IMR-90 (cell line): ENCODE results near the gene GPC2. TPM values are rescaled to one million over a fixed set of nuclear protein-coding genes. Genes with fewer than 3 reads are reported as not detected.

Experiments used
- ATAC-seq: fragments of 200-7000 bp; cut with Tn5 transposase; 2 replicates; pipeline ENCODE4 v1.9.1; 2020; ENCODE audit warnings: low read depth, mild to moderate bottlenecking, moderate library complexity
- BruUV-seq: library from RNA; stranded (reverse); fragments of 400-500 nt; replicated peaks from 2 replicates; lab custom pipeline; 2021; lab: Mats Ljungman, UMichigan
- CTCF ChIA-PET: fragments of 300-600 bp; formaldehyde crosslinking; extraction: SDS; loops from one replicate; lab custom pipeline; 2021; ENCODE audit warnings: antibody characterized with exemption; lab: Yijun Ruan, JAX
- POLR2A ChIA-PET: fragments of 300-600 bp; sonication (Branson Sonifier 250); formaldehyde crosslinking; loops from one replicate; lab custom pipeline; 2022; ENCODE audit warnings: antibody characterized with exemption; ENCODE audit not compliant: unreplicated experiment; lab: Charles Lee
- DNase-seq: peaks from one replicate; pipeline ENCODE4 v3.0.0; 2013
- H2AFZ ChIP-seq: replicated peaks from 2 replicates; pipeline ENCODE3; 2013; ENCODE audit warnings: low read length, mild to moderate bottlenecking; ENCODE audit not compliant: poor library complexity
- H2AK5ac ChIP-seq: 2 replicates; pipeline ENCODE4 v1.6.1; 2013; ENCODE audit warnings: low read depth, low read length, inconsistent platforms
- H2AK9ac ChIP-seq: replicated peaks from 2 replicates; pipeline ENCODE3; 2013; ENCODE audit warnings: mild to moderate bottlenecking, low read depth, low read length, moderate library complexity; ENCODE audit not compliant: poor library complexity
- H2BK120ac ChIP-seq: 2 replicates; pipeline ENCODE4 v1.6.1; 2013; ENCODE audit warnings: low read depth, low read length, inconsistent platforms
- H2BK15ac ChIP-seq: 3 replicates; pipeline ENCODE4 v1.6.1; 2013; ENCODE audit warnings: low read depth, low read length, inconsistent platforms
- H2BK20ac ChIP-seq: 2 replicates; pipeline ENCODE4 v1.6.1; 2013; ENCODE audit warnings: low read depth, mild to moderate bottlenecking, inconsistent platforms, low read length, moderate library complexity
- H2BK5ac ChIP-seq: 2 replicates; pipeline ENCODE4 v1.6.1; 2013; ENCODE audit warnings: mild to moderate bottlenecking, low read depth, low read length, inconsistent platforms; ENCODE audit not compliant: poor library complexity, severe bottlenecking
- H3K14ac ChIP-seq: replicated peaks from 2 replicates; pipeline ENCODE4 v1.6.1; 2013; ENCODE audit warnings: low read depth, low read length, inconsistent platforms
- H3K18ac ChIP-seq: 2 replicates; pipeline ENCODE4 v1.6.1; 2013; ENCODE audit warnings: low read depth, low read length, control low read depth
- H3K23ac ChIP-seq: 2 replicates; pipeline ENCODE4 v1.6.1; 2013; ENCODE audit warnings: low read depth, low read length, inconsistent platforms
- H3K27ac ChIP-seq: 2 replicates; pipeline ENCODE4 v1.5.1; 2013; ENCODE audit warnings: mild to moderate bottlenecking, control low read depth, low read length; ENCODE audit not compliant: insufficient read depth
- H3K27me3 ChIP-seq: 2 replicates; pipeline ENCODE4 v1.6.1; 2013; ENCODE audit warnings: low read length; ENCODE audit not compliant: control insufficient read depth, insufficient read depth
- H3K36me3 ChIP-seq: 2 replicates; pipeline ENCODE4 v1.6.1; 2013; ENCODE audit warnings: low read length, mixed read lengths; ENCODE audit not compliant: control insufficient read depth, insufficient read depth
- H3K4ac ChIP-seq: 2 replicates; pipeline ENCODE4 v1.6.1; 2013; ENCODE audit warnings: low read depth, low read length, inconsistent platforms
- H3K4me1 ChIP-seq: 2 replicates; pipeline ENCODE4 v1.6.1; 2013; ENCODE audit warnings: low read length, mixed read lengths; ENCODE audit not compliant: control insufficient read depth, insufficient read depth
- H3K4me2 ChIP-seq: 2 replicates; pipeline ENCODE4 v1.6.1; 2013; ENCODE audit warnings: low read depth, mild to moderate bottlenecking, control low read depth, low read length, moderate library complexity
- H3K4me3 ChIP-seq: 2 replicates; pipeline ENCODE4 v1.5.1; 2013; ENCODE audit warnings: low read depth, mild to moderate bottlenecking, control low read depth, low read length, moderate library complexity; ENCODE audit not compliant: insufficient read depth
- H3K56ac ChIP-seq: 2 replicates; pipeline ENCODE4 v1.6.1; 2013; ENCODE audit warnings: low read length, inconsistent platforms; ENCODE audit not compliant: insufficient read depth; ENCODE audit errors: extremely low read depth
- H3K79me1 ChIP-seq, 2 experiments: 2 replicates each; pipeline ENCODE4 v1.6.1; 2013; ENCODE audit warnings: low read length in 2 of 2, inconsistent platforms in 1 of 2, low read depth in 1 of 2
- H3K9ac ChIP-seq: 2 replicates; pipeline ENCODE4 v1.6.1; 2013; ENCODE audit warnings: low read depth, low read length, control low read depth
- H3K9me1 ChIP-seq: 2 replicates; pipeline ENCODE4 v1.6.1; 2013; ENCODE audit warnings: low read length, inconsistent platforms; ENCODE audit not compliant: insufficient read depth
- H3K9me3 ChIP-seq: 2 replicates; pipeline ENCODE4 v1.6.1; 2013; ENCODE audit warnings: low read length; ENCODE audit not compliant: control insufficient read depth, insufficient read depth
- H4K20me1 ChIP-seq: 2 replicates; pipeline ENCODE4 v1.6.1; 2013; ENCODE audit warnings: low read length, inconsistent platforms; ENCODE audit not compliant: insufficient read depth
- H4K5ac ChIP-seq: 2 replicates; pipeline ENCODE4 v1.6.1; 2013; ENCODE audit warnings: mild to moderate bottlenecking, low read depth, low read length, control low read depth
- H4K8ac ChIP-seq, 2 experiments: 2 replicates each; pipeline ENCODE4 v1.6.1; 2013; ENCODE audit warnings: low read depth in 2 of 2, low read length in 2 of 2, control low read depth in 1 of 2, inconsistent platforms in 1 of 2
- H4K91ac ChIP-seq: 2 replicates; pipeline ENCODE4 v1.6.1; 2013; ENCODE audit warnings: low read depth, low read length, inconsistent platforms; ENCODE audit not compliant: insufficient read depth
- BHLHE40 ChIP-seq: fragments of 150-350 bp; IDR thresholded peaks from 2 replicates; pipeline ENCODE4 v1.6.1; 2016; ENCODE audit warnings: mild to moderate bottlenecking, low read depth, low read length
- CEBPB ChIP-seq: IDR thresholded peaks from 2 replicates; pipeline ENCODE4 v1.6.1; 2012; ENCODE audit warnings: low read depth, low read length, improper control_type of control experiment
- CTCF ChIP-seq: conservative IDR thresholded peaks from 2 replicates; pipeline ENCODE4 v1.5.1; 2012; ENCODE audit warnings: mild to moderate bottlenecking, low read depth, low read length, improper control_type of control experiment
- FOS ChIP-seq: fragments of 150-350 bp; IDR thresholded peaks from 2 replicates; pipeline ENCODE4 v1.6.1; 2016; ENCODE audit warnings: low read depth, low read length
- MAZ ChIP-seq: IDR thresholded peaks from 2 replicates; pipeline ENCODE4 v1.6.1; 2012; ENCODE audit warnings: low read depth, mild to moderate bottlenecking, low read length, improper control_type of control experiment, moderate library complexity, borderline replicate concordance
- MXI1 ChIP-seq: IDR thresholded peaks from 2 replicates; pipeline ENCODE4 v1.6.1; 2012; ENCODE audit warnings: low read depth, mild to moderate bottlenecking, low read length, moderate library complexity, borderline replicate concordance
- NFE2L2 ChIP-seq: fragments of 150-350 bp; IDR thresholded peaks from 2 replicates; pipeline ENCODE4 v1.6.1; 2016; ENCODE audit warnings: low read depth, mild to moderate bottlenecking, low read length
- RCOR1 ChIP-seq: IDR thresholded peaks from 2 replicates; pipeline ENCODE4 v1.6.1; 2012; ENCODE audit warnings: mild to moderate bottlenecking, low read length, improper control_type of control experiment; ENCODE audit not compliant: insufficient replicate concordance
- RFX5 ChIP-seq: IDR thresholded peaks from 2 replicates; pipeline ENCODE4 v1.8.0; 2012; ENCODE audit warnings: low read depth, mild to moderate bottlenecking, low read length, moderate library complexity
- SMC3 ChIP-seq: fragments of 150-350 bp; IDR thresholded peaks from 2 replicates; pipeline ENCODE4 v1.6.1; 2016; ENCODE audit warnings: low read depth, mild to moderate bottlenecking, antibody characterized with exemption, low read length, moderate library complexity
- USF2 ChIP-seq: fragments of 150-350 bp; IDR thresholded peaks from 2 replicates; pipeline ENCODE4 v1.6.1; 2017; ENCODE audit warnings: mild to moderate bottlenecking, antibody characterized with exemption, low read length, low read depth
- WGBS, 2 experiments: methylation state at CpG; one replicate each; pipeline versions ENCODE4 v1.1.5 to v1.1.7; 2013; ENCODE audit warnings: missing lambda C conversion rate in 2 of 2; ENCODE audit not compliant: insufficient read length in 1 of 2; ENCODE audit errors: extremely low coverage in 2 of 2; 5-methylcytosine and 5-hydroxymethylcytosine counted together
- dilution Hi-C: fragments of 300-500 bp; cut with HindIII; formaldehyde crosslinking; loops from one replicate; pipeline ENCODE4 v1.14.3; 2018; ENCODE audit warnings: low sequenced_read_pairs; ENCODE audit not compliant: unreplicated experiment
- in situ Hi-C: fragments of 300-500 bp; cut with MboI; formaldehyde crosslinking; loops from 3 replicates; pipeline ENCODE4 v1.14.3; 2019; ENCODE audit warnings: low sequenced_read_pairs, inconsistent platforms, mixed read lengths
- intact Hi-C: fragments of 100-400 bp; cut with micrococcal nuclease; formaldehyde crosslinking; loops from 2 replicates; pipeline ENCODE4 v1.10.0; 2022
- polyA plus RNA-seq, 3 experiments: library from polyadenylated mRNA; depleted of rRNA; stranded (reverse); fragments of >200 nt; gene quantifications; 2 replicates each; pipeline ENCODE4 v1.2.3, GENCODE V29; 2012; ENCODE audit warnings: low replicate concordance in 1 of 3
- total RNA-seq: library from RNA; depleted of rRNA; stranded (reverse); fragments of >200 nt; gene quantifications from 2 replicates; pipeline ENCODE4 v1.2.3, GENCODE V29; 2012

Gene GPC2
- total and polyA plus RNA-seq, 2 of the 4 experiments (the other 2 are of a cell fraction), result 1.8 to 6.0 TPM

GRCh38 chr7:100221231-100221718, 44.1 kb upstream of the GPC2 start:
- Histone ChIP-seq H3K4me3 (no peak overlapping the region), H3K23ac (no peak overlapping the region), H3K4ac (no peak overlapping the region), H3K4me1 (no peaks in the 10 kb centered on the region), H3K9ac (no peak overlapping the region), H2BK120ac (no peak overlapping the region), H4K20me1 (no peaks in the 10 kb centered on the region), H3K36me3 (peaks cover 16% of the 10 kb centered on the region; the same call in 1 of the 2 replicates), H3K14ac (no peak overlapping the region), H2BK20ac (no peak overlapping the region), H2AFZ (no peak overlapping the region), H3K18ac (no peak overlapping the region), H2AK9ac (no peak overlapping the region), H4K8ac (no peak overlapping the region), H2AK5ac (no peak overlapping the region), H3K27ac (no peak overlapping the region), H3K9me1 (no peaks in the 10 kb centered on the region), H4K5ac (no peak overlapping the region), H2BK5ac (no peak overlapping the region), H3K27me3 (no peaks in the 10 kb centered on the region), H3K4me2 (no peak overlapping the region), H3K79me1 (no peaks in the 10 kb centered on the region), H3K56ac (no peak overlapping the region), H3K9me3 (no peaks in the 10 kb centered on the region), H4K91ac (no peak overlapping the region), H2BK15ac (no peak overlapping the region)
- no TSS peak for BruUV-seq
- ChIA-PET POLR2A (interaction anchor here (0.6 kb wide), 1 partner anchor 68 kb away, joined by 3 read pairs; no protein-coding TSS in a partner anchor), CTCF (interaction anchor here (1.2 kb wide), 1 partner anchor 90 kb away, joined by 5 read pairs; no protein-coding TSS in a partner anchor)
- in situ Hi-C loops, result no loop called here
- no peak for ATAC-seq
- no peak for TF ChIP-seq MXI1
- no peak for TF ChIP-seq MAZ
- TF ChIP-seq RFX5, result no peak
- TF ChIP-seq NFE2L2, result no peak
- no peak for TF ChIP-seq RCOR1
- TF ChIP-seq BHLHE40, result no peak
- no peak for TF ChIP-seq FOS
- TF ChIP-seq CTCF, result no peak
- no peak for TF ChIP-seq USF2
- no peak for TF ChIP-seq CEBPB
- no peak for TF ChIP-seq SMC3
- no peak for DNase-seq
- intact Hi-C loops, result no loop called here
- dilution Hi-C loops, result no loop called here
- no CpG with 5 or more reads among the region's 5 CpGs for WGBS, 2 experiments
